Activated naive CD8-positive, alpha-beta T cell treated with anti-CD3 and anti-CD28 coated beads, Interleukin-2, amount 50 U/mL, for 24 hours (primary cell): Measurements from ENCODE around the gene SS18.

Experiments
- ATAC-seq: fragments of 150-1000 bp; cut with Tn5 transposase; one replicate; pipeline ENCODE4 v1.10.0; 2021
- DNase-seq: peaks from one replicate; pipeline ENCODE4 v3.0.0; 2021
- H3K27ac Mint-ChIP-seq: one replicate; pipeline ENCODE4 v1.8.0; 2021; ENCODE audit warnings: mild to moderate bottlenecking, mixed read lengths
- H3K27me3 Mint-ChIP-seq: one replicate; pipeline ENCODE4 v1.8.0; 2021; ENCODE audit warnings: mixed read lengths
- H3K36me3 Mint-ChIP-seq: one replicate; pipeline ENCODE4 v1.8.0; 2021; ENCODE audit warnings: low read depth, mixed read lengths
- H3K4me1 Mint-ChIP-seq: one replicate; pipeline ENCODE4 v1.8.0; 2021; ENCODE audit warnings: mixed read lengths
- H3K4me3 Mint-ChIP-seq: one replicate; pipeline ENCODE4 v1.8.0; 2021; ENCODE audit warnings: mild to moderate bottlenecking, moderate library complexity, mixed read lengths
- H3K9me3 Mint-ChIP-seq: one replicate; pipeline ENCODE4 v1.8.0; 2021; ENCODE audit warnings: mixed read lengths

SS18 gene

DNA sequence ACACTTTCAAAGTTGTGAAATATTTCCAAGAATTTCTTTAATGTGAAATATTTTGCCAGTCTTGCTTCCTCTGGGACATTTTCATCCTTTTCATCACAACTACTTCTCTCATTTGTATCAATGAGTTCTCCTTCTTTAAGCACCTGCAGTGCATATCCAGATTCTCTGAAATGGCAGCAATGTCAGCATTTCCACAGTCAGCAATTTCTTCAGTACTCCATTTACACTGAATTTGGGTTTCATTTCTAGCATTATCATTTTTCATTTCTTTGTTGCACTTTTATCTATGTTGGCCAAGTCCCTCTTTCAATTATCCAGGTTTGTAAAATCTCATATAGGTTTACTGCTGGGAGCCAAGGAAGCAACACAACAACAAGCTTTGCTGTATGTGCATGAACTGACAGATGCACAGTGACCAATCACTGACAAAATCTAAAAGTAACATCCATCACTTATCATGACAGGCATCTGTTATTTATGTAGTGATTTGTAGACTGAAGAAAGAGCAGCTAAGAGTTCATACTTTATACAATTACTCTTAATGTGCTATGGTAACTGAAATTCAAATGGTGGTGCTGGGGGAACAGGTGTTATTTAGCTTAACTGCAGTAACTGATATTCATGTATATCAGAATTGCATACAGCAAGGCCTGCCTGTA is 43.9 kb downstream of the SS18 start:
- Mint-ChIP-seq H3K27me3 (no peaks in the 10 kb centered on the region), H3K27ac (no peak overlapping the region), H3K36me3 (peaks cover 33% of the 10 kb centered on the region), H3K9me3 (no peaks in the 10 kb centered on the region), H3K4me1 (peaks cover 2% of the 10 kb centered on the region), H3K4me3 (no peak overlapping the region)
- ATAC-seq (no peak), DNase-seq (no peak)

DNA sequence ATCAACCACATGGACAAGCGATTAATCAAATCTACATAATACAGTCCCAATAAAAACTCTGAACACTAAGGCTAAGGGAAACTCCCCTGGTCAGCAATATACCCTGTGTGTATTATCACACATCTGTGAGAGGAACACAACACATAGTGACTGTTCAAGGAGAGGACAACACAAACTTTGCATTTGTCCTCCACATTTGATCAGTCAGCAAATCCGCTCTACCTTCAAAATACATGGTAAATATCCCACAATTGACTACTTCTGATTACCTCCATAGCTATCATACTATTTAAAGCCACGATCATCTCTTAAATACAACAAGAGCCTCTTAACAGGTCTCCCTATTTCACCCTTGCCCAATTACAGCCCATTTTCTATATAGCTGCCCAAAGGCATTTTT is 45.6 kb downstream of the SS18 start:
- no peak for DNase-seq
- Mint-ChIP-seq H3K27me3 (no peaks in the 10 kb centered on the region), H3K27ac (no peak overlapping the region), H3K4me1 (peaks cover 11% of the 10 kb centered on the region), H3K9me3 (no peaks in the 10 kb centered on the region), H3K36me3 (peaks cover 33% of the 10 kb centered on the region), H3K4me3 (no peak overlapping the region)
- ATAC-seq: no peak

DNA sequence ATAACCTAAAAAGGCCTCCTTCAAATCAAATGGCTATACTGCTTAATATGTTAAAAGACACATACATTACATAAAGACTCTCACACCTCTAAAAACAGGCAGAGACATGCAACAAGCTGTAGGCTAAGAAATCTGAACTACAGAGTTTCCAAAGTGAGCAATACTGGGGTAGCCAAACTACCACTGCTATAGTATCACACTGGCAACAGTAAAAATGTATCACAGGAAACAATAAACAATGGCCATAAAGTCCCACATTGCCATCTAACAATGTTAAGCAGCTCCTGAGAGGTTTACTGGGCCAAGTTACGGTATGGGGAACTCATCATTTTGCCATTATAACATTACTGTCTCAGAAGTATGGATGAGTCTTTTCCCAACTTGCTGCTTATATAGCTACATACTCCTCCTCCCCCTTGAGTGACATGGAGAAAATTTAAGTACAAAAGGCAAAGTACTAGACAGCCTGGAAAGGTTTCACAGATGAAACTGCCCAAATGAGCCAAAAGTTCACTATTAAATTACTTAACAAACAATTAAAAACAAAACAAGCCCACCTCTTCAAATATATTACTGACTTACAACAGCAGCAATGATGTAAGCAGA is 50.3 kb downstream of the SS18 start:
- DNase-seq: no peak
- Mint-ChIP-seq H3K36me3 (peaks cover 31% of the 10 kb centered on the region), H3K27ac (no peak overlapping the region), H3K4me3 (no peak overlapping the region), H3K9me3 (no peaks in the 10 kb centered on the region), H3K4me1 (peaks cover 11% of the 10 kb centered on the region), H3K27me3 (no peaks in the 10 kb centered on the region)
- ATAC-seq: no peak

DNA sequence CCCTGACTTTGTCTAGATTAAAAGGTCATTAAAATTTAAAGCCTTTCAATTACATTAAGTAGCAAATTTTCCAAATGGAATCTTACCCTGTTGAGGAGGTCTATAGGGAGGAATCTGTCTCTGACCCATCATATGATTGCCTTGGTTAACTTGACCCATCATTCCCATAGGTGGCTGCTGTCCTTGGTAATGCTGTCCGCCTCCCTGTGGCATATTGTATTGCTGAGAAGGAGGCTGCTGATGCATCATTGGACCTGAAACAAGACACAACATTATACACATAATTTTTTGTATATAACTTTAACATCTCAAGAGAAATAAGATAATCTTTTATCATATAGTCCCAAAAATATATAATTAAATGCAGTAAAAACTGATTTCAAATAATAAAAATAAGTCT is 51.2 kb downstream of the SS18 start:
- no peaks in the 10 kb centered on the region for H3K9me3 Mint-ChIP-seq
- no peak for DNase-seq
- H3K36me3 Mint-ChIP-seq: peaks cover 33% of the 10 kb centered on the region
- ATAC-seq: no peak
- peaks cover 11% of the 10 kb centered on the region for H3K4me1 Mint-ChIP-seq
- H3K27me3 Mint-ChIP-seq: no peaks in the 10 kb centered on the region
- H3K27ac Mint-ChIP-seq: no peak overlapping the region
- H3K4me3 Mint-ChIP-seq: no peak overlapping the region

DNA sequence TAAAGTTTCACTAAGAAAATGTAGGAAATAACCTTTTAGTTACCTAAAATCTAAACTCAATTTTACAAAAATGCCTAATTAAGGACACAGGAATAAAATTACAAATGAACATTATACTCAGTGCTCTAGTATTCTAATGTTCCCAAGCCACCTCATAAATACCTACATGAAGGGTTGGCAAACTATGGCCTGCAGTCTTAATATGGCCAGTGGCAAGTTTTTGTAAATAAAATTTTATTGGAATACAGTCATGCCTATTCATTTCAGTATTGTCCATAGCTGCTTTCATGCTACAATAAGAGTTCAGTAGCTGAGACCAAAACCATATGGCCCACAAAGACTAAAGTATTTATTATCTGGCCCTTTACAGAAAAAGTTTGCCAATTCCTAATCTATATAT is 53.8 kb downstream of the SS18 start:
- H3K4me3 Mint-ChIP-seq: no peak overlapping the region
- DNase-seq: no peak

DNA sequence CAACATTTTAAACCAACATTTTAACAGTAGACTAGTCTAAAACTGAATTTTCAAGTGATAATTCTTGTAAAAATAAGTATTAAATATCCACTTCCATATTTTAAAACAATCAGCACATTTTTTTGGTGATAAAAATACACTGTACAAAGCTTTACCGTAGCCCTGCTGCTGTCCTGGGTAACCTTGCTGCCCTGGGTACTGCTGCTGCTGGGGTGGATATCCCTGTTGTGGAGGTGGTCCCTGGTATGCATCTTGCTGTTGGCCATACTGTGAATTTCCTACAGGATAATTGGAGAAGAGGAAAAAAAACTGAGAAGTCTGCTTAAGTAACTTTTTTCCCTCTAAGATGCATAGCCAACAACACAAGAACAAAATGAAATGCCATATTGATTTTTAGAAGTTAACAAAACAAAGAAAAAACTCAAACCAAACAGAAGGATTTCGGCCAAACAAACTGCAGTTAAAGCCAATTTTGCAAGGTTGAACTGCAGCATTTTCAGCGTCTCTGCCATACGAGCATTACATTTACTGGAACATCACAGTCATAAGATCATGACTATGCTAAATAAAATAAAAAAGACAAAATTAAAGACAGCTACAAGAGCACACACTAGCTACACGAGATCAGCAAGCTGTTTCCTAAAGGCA is 55.4 kb downstream of the SS18 start:
- Mint-ChIP-seq H3K27ac (no peak overlapping the region), H3K9me3 (no peaks in the 10 kb centered on the region), H3K4me3 (no peak overlapping the region), H3K27me3 (no peaks in the 10 kb centered on the region), H3K4me1 (peaks cover 1% of the 10 kb centered on the region), H3K36me3 (peaks cover 65% of the 10 kb centered on the region)
- DNase-seq (no peak), ATAC-seq (no peak)

More for the DNA sequence above, 53.8 kb downstream of the SS18 start:
- Mint-ChIP-seq H3K4me1 (peaks cover 9% of the 10 kb centered on the region), H3K36me3 (peaks cover 53% of the 10 kb centered on the region), H3K9me3 (no peaks in the 10 kb centered on the region), H3K27me3 (no peaks in the 10 kb centered on the region), H3K27ac (no peak overlapping the region)
- ATAC-seq: no peak

DNA sequence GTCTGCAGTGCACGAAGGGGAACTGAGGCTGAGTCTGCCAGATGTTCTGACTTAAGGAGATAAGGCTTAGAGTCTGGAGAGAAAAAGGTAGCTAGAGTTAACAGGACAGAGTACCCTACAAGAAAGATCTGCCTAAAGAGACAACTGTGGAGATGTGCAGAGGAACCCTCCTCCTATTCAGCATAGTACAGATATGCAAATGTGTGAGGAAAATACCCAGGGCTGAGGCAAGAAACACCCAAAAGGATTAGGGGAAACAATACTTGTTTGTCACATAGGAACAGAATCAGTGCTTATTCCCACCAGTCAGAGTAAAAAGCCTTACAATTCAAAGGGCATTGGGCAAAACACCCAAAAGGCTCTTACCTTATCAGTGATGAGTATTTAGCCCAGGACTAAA is 67.8 kb downstream of the SS18 start:
- H3K36me3 Mint-ChIP-seq: peaks cover 74% of the 10 kb centered on the region
- H3K9me3 Mint-ChIP-seq: no peaks in the 10 kb centered on the region
- no peak overlapping the region for H3K27ac Mint-ChIP-seq
- H3K4me3 Mint-ChIP-seq: no peak overlapping the region
- ATAC-seq (no peak), DNase-seq (no peak)
- H3K27me3 Mint-ChIP-seq: no peaks in the 10 kb centered on the region
- peaks cover 4% of the 10 kb centered on the region for H3K4me1 Mint-ChIP-seq

DNA sequence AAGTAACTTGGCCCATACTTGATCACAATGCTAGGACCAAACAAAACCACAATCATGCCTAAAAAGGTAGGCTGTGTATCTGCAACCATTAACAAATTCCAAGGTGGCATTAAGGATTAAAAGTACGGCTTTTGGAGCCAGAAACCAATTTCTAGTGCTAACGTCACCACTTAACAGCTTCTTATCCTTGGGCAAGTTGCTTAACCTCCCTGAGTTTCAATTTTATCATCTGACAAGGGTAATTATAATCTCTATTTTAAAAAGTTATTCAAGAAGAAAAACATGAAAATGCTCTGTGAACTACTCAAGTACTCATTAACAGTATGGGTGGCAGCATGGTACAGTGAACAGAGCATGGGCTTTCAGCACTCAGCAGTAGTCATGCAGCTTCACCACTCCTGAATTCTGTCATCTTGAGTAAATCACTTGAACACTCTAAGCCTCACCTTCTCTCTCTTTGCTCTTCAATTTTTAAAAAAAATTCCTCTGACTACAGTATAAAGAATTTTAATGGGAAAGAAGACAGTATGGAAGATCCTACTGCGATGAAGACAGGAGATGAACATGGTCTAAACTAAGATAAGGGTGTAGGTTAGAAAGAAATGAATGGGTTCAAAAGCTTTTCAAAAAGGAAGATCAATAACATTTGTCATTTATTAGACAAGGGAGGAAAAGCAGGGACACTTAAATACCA is 69.2 kb downstream of the SS18 start:
- no peak overlapping the region for H3K4me3 Mint-ChIP-seq
- no peaks in the 10 kb centered on the region for H3K27me3 Mint-ChIP-seq
- no peak for DNase-seq
- no peak overlapping the region for H3K27ac Mint-ChIP-seq
- no peak for ATAC-seq
- H3K36me3 Mint-ChIP-seq: peaks cover 79% of the 10 kb centered on the region
- H3K4me1 Mint-ChIP-seq: peaks cover 4% of the 10 kb centered on the region
- no peaks in the 10 kb centered on the region for H3K9me3 Mint-ChIP-seq

DNA sequence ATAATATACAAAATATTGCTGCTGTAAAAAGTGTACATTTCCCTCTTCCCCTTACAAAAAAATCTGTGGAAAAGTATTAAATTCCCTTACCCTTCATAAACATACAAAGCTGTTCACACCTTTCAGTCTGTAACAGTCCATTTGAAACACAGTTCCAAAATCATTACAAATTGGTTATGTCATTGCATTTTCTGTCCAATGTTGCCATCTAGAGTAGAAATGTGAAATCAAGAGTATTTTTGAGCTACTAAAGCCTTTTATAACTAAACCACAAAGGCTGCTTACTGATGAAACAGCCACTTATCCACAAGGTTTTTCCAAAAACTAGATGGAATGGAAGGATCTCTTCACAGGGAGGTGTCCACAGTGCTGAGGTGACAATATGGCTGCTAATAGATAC is 72.5 kb downstream of the SS18 start:
- Mint-ChIP-seq H3K4me1 (peaks cover 4% of the 10 kb centered on the region), H3K4me3 (no peak overlapping the region), H3K36me3 (peaks cover 53% of the 10 kb centered on the region), H3K27me3 (no peaks in the 10 kb centered on the region), H3K9me3 (no peaks in the 10 kb centered on the region), H3K27ac (no peak overlapping the region)
- no peak for ATAC-seq
- DNase-seq: no peak

DNA sequence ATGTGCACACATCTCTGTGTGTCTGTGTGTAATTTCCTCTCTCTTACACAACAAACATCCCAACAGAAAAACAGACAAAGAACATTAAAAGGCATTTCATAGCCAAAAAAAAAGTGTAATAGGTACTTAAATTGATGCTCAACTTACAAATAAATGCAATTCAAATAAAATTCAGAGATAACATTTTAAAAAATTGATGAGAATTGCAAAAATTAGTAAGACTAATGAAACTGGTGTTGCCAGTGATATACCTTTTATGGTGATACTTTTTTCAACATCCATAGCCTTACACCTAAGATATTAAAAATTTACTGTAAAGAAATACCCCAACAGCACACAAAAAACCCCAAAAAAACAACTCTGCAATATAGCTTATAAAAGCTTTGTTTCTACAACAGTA is 76.0 kb downstream of the SS18 start:
- peaks cover 2% of the 10 kb centered on the region for H3K4me1 Mint-ChIP-seq
- peaks cover 30% of the 10 kb centered on the region for H3K36me3 Mint-ChIP-seq
- H3K27me3 Mint-ChIP-seq: no peaks in the 10 kb centered on the region

DNA sequence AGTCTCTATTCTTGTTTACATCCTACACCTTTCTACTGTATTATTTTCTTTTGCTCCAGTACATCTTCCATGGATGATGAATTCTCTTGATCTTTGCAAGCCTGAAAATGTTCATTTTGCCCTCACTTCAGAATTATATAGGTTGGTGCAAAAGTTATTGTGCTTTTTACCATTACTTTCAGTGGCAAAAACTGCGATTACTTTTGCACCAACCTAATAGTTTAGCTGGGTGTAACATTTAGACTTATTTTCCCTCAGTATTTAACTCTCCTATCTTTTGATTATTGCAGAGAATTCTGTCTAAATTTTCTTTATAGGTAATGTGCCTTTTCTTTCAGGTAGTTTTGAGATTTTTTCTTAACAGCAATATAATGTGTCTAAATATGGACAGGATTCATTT is 81.8 kb downstream of the SS18 start:
- ATAC-seq (no peak), DNase-seq (no peak)
- Mint-ChIP-seq H3K27ac (no peak overlapping the region), H3K4me1 (no peaks in the 10 kb centered on the region), H3K27me3 (no peaks in the 10 kb centered on the region), H3K4me3 (no peak overlapping the region), H3K36me3 (peaks cover 3% of the 10 kb centered on the region), H3K9me3 (peaks cover 5% of the 10 kb centered on the region)

More for the DNA sequence above, 76.0 kb downstream of the SS18 start:
- Mint-ChIP-seq H3K4me3 (no peak overlapping the region), H3K27ac (no peak overlapping the region), H3K9me3 (no peaks in the 10 kb centered on the region)
- DNase-seq (no peak), ATAC-seq (no peak)

DNA sequence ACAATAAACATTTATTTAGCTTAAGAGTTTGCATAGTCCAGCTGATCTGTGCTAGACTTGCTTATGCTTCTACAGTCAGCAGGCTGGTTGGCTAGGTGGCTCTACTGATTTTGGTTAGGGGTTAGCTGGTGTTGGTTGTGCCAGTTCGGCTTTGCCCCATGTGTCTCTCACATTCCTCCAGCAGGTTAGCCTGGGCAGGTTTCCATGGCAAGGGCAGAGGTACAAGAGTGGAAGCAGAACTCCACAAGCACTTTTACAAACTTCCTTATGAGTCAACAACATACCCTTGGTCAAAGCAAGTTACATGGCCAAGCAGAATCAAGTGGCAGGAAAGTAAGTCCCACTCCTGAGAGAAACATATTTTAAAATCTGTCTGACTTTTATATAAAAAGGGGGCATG is 82.3 kb downstream of the SS18 start:
- Mint-ChIP-seq H3K27me3 (no peaks in the 10 kb centered on the region), H3K4me3 (no peak overlapping the region), H3K27ac (no peak overlapping the region), H3K9me3 (peaks cover 5% of the 10 kb centered on the region), H3K4me1 (no peaks in the 10 kb centered on the region), H3K36me3 (peaks cover 3% of the 10 kb centered on the region)
- no peak for ATAC-seq
- DNase-seq: no peak

DNA sequence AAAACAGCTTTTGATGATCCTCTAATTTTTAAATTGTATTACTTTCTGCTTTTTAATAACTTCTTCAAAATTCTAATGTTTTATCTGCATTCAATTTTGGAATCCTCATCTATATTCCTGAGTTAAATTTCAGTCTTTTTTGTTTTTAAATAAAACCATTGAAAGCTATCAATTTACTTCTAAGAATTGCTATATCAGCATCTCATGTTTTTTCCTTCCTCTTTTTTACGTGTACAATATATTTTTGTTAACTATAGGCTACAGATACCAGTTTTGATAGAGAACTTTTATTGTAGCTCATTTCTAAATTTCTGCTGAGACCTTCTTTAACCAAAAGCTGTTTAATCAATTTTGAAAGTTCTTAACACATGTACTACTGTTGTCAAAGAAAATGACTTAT is 84.5 kb downstream of the SS18 start:
- no peaks in the 10 kb centered on the region for H3K4me1 Mint-ChIP-seq
- DNase-seq (no peak), ATAC-seq (no peak)
- no peaks in the 10 kb centered on the region for H3K36me3 Mint-ChIP-seq
- H3K4me3 Mint-ChIP-seq: no peak overlapping the region
- H3K9me3 Mint-ChIP-seq: peaks cover 5% of the 10 kb centered on the region
- H3K27ac Mint-ChIP-seq: no peak overlapping the region
- H3K27me3 Mint-ChIP-seq: no peaks in the 10 kb centered on the region

DNA sequence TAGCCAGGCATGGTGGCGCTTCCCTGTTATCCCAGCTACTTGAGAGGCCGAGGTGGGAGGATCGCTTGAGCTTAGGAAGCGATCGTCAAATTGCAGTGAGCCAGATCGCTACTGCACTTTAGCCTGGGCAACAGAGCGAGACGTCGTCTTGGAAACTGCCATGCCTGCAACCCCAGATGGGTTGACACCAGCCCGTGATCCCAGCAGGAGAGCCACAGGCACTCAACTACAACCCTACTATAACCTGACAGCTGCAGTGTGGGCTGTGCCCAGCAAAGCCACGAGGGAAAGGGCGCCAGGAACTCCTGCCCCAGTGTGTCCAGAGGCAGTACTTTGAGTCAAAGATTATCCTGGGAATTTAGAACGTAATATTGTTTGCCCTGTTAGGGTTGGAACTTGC is 85.6 kb downstream of the SS18 start:
- ATAC-seq (no peak), DNase-seq (no peak)
- H3K36me3 Mint-ChIP-seq: no peaks in the 10 kb centered on the region
- H3K27me3 Mint-ChIP-seq: no peaks in the 10 kb centered on the region
- H3K4me1 Mint-ChIP-seq: no peaks in the 10 kb centered on the region
- H3K4me3 Mint-ChIP-seq: no peak overlapping the region
- H3K27ac Mint-ChIP-seq: no peak overlapping the region
- peaks cover 5% of the 10 kb centered on the region for H3K9me3 Mint-ChIP-seq

DNA sequence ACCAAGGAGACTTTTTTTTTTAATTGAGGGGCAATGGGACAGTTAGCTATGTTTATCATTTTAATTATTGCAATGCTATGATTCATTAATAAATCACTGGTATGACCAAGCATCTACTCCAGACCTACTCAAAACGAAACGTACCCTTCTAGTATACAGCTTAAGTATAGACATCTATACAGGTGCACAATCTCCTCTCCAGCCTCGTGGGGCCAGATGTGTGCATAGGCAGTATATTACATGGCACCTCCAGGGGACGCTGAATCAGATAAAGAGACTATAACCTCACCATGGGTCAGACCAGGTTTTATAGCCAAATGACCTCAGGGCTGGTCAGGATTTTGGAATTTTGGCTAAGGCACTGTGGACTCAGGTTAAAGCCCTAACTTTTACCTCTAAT is 86.6 kb downstream of the SS18 start:
- H3K27me3 Mint-ChIP-seq: no peaks in the 10 kb centered on the region
- H3K36me3 Mint-ChIP-seq: no peaks in the 10 kb centered on the region
- no peak overlapping the region for H3K27ac Mint-ChIP-seq
- H3K4me3 Mint-ChIP-seq: no peak overlapping the region
- no peak for ATAC-seq
- DNase-seq: no peak
- H3K9me3 Mint-ChIP-seq: peaks cover 11% of the 10 kb centered on the region
- no peaks in the 10 kb centered on the region for H3K4me1 Mint-ChIP-seq
